Stimulated activated CD8-positive, alpha-beta memory T cell treated with anti-CD3 and anti-CD28 coated beads, Interleukin-7, amount 100 ng/mL, for 4 hours (primary cell): Measurements from ENCODE around the gene ATRN.

Experiments
- DNase-seq, 2 donors: peaks; one replicate each; pipeline ENCODE4 v3.0.0-alpha.2; 2020; ENCODE audit warnings: low read depth in 2 of 2

ATRN gene

DNA sequence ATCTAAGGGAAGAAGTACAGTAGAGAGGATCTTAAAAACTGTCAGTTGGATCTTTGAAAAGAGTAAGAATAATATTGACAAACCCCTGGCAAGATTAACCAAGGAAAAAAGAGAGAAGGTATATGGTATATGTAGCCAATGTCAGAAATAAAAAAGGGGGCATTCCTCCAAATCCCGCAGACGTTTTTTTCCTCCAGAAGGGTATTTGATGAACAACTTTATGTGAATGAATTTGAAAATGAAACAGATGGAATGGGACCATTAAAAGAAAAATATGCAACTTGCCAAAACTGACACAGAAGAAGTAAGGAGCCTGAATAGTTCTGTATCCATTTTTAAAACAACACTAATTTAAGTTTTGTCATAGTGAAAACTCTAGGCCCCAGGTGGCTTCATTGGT lies 156.7 kb downstream of the ATRN start:
- no peak for DNase-seq

DNA sequence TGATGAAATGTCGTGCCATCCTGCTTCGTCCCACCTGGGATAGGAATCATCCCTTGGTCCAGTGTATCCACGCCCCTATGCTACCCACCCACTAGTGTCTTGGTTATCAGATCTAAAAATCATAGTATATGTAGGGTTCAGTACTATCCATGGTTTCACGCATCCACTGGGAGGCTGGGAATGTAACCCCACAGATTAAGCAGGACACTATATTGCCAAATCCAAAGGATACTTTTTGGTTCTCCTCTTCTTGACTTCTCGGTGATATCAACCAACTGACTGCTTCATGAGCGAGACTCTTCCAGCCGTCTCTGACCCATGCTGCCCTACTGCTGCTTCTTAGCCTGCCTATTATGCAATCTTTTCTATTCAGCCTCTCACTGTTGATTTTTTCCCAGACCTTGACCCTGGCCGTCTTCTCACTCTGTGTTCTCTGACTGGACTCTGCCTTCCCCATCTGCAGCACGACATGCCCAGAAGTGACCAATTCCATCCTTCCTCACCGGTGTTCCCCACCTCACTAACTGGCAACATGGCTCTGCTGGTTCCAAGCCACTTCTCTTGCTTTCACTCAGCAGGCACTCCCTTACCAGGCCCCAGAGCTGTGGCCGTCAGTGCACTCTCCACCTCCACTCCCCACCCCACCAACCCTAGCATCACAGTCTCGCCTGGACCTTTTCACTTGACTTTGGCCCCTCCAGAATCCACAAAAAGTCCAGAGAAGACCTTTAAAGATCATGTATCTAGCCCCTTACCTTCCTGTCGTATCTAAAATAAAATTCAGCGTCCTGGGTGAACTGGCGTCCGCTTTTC lies 157.9 kb downstream of the ATRN start:
- DNase-seq = no peak

DNA sequence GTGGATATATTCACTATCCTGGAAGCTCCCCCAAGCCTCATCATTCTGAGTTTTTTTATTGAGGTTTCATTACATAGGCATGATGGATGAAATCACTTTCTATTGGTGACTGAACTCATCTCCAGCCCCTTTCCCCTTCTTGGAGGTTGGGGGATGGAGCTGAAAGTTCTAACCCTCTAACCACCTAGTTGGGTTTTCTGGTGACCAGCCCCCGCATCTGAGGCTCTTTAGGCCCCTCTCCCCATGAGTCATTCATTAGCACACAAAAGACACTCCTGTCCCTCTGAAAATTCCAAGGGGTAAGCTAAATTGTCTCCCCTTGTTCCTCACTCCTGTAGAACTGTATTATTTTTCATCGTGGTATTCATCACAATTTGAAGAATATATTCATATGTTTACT lies 159.1 kb downstream of the ATRN start:
- DNase-seq = no peak

DNA sequence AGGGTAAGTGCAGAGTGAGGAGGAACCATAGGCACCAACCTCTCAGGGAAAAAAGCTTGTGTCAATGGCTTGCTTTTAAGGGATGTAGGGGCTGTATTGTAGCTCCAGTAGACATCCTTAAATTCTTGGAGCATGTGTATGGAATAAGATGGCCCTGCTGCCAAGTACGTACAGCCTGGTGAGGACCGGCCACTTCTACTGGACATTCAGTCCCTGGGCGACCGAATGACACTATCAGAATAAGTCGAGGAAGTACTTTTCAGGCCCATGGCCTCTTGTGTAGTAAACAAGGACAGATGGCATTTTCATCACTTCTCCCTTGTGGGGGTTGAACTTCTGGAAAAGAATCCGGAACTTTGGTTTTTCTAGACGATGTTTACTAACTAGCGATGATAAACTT lies 159.6 kb downstream of the ATRN start:
- no peak for DNase-seq

DNA sequence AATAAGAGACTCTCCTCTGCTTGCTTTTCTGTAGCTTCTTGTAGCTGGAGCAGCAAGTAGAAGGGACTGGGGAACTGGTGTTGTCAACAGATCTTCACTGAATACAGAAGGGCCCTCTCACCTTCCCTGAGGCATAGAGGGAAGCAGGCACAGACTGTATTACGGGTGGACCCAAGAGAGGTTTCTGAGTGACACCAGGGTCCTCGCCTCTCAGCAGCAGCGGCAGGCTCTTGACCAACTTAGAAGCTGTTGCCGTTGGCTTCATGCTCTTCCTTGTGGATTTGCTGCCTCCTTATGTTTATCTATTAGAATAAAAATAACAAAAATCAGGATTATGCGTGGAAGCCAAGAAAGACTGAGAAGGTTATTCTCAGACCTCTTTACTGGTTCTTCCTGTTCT lies 160.7 kb downstream of the ATRN start:
- DNase-seq = no peak

DNA sequence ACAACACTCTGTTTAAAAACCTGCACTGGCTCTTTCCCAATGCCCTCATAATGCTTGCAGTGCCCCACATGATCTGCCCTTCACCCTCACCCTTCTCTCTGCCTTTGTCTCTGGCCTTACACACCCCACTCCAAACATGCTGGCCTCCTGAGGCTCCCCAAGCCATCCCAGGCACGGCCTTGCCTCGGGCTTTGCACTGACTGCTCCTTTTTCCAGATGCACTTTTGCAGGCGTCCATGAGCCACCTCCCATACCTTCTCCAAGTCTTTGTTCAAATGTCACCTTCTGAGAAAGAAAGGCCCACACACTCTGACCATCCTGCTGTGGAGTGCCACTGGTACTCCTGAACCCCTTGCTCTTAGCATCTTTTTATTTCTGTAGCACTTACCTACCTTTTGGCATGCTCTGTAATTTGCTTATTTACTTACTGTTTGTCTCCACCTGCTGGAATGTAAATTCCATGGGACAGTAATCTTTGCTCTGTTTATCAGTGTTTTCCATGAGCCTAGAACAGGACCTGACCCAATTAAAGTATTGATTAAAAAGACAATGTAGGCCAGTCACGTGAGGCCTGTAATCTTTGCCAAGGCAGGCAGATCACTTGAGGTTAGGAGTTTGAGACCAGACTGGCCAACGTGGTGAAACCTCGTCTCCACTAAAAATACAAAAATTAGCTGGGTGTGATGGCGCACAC lies 161.6 kb downstream of the ATRN start:
- no peak for DNase-seq

DNA sequence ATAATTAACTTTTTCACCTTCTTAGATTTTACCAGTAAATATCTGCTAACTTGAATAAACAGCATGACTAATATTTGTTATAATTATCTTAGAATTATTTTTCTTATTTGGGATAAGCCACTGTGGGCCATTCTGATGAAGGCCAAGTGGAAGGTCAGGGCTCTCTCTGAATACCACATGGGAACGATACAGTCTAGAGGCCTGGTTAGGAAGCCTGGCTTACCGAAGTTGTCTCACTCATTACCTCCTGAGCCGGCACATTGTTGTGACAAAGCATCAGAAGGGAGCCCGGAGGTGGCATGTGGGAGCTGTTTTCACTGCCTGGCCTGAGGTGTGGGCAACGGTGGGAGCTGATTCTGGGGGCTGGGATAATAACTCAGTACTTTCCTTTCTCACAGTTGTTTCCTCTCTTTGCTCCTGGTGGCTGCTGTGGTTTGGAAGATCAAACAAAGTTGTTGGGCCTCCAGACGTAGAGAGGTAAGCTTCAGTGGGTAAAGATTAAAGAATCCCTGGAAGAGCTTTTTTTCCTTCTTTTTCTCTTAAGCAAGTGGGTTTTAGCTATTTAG lies 163.2 kb downstream of the ATRN start:
- no peak for DNase-seq

DNA sequence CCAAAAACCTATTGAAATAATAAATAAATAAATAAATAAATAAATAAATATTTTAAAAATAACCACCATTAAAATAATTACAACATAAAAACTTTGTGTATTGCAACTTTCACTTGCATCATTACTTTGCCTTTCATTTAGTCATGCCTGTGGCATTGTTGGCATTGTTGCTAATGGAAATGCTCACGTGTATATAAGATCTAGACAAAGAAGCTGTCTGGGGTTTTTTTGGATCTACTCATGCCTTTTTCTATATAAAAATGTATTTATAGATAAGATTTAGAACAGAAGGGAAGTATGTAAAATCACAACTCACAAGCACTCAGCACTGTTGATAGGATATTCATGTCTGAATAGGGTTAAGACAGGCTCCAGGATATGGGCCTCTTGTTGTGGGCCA lies 164.5 kb downstream of the ATRN start:
- no peak for DNase-seq

DNA sequence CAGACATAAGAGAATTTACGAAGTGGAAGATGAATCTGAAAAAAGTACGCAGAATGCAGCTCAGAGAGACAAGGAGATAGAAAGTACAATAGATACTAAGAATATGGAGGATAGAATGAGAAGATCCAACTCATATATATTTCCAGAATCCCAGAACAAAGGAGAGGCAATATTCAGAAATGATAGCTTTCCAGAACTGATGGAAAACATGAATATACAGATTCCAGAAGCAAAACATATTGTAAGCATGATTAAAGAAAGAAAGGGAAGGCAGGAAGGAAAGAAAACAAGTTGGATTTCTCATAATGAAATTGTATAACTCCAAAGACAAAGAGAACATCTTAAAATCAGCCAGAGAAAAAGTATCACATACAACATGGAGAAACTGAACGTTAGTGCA lies 169.4 kb downstream of the ATRN start:
- no peak for DNase-seq

DNA sequence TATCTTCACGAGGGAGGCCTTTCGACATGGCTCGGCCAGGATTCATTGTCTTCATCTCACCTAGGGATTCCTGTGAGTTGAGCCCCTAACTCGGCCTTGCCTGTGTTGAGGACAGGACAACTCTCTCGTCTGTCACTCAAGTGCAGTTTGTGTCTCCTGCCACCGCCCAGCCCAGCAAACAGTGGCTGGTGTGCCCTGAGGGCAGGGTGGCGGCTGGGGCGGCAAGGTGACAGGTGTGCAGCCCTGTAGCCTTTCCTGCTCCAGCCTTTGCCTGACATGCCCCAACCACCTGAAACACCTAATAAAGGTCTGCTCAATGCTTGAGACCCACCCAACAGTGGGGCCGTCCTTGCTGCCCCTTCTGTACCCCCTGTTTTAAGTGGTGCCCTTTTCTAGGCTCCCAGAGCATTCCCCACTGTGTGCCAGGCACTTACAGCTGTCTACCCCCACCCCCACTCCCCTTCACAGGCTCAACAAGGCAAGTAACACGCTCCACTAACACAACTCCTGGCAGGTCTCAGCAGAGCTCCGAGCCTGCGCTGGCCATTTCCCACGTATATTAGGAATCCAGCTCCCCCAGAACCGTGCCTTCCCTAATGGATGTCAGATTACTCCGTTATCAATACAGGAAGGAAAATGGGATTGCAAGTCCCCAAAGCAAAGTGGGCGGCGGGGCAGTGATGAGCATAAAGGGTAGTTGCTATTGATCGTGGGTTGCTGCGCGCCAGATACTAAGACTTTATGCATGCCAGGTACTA lies 174.7 kb downstream of the ATRN start:
- DNase-seq = no peak

DNA sequence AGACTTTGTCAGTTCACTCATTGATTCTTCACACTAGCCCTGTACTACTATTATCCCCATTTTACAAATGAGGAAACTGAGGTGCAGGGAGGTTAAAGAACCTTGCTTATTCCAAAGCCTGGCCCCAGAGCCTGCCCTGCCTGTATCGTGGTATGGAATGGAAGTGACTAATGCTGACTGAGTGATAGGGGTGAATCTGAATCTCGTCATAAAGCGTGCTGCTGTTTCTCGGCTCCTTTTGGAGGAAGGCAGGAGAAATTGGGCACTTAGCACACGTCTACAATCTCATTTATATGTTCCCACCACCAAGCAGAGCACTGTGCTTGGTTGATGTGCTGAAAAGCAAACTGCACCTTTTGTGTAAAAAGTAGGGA lies 175.2 kb downstream of the ATRN start:
- DNase-seq = no peak

DNA sequence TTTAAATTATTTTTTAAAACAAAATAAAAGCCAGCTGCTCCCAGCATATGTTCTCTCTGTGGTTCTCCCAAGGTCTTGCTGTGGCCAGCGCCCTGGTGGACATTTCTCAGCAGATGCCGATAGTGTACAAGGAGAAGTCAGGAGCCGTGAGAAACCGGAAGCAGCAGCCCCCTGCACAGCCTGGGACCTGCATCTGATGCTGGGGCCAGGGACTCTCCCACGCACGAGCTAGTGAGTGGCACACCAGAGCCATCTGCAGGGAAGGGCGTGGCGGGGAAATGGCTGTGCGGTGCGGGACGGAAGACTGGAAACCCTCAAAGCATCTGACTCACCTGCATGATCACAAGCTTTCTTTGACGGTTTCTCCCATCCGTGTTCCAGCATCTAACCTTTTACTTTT lies 175.8 kb downstream of the ATRN start:
- DNase-seq = no peak

DNA sequence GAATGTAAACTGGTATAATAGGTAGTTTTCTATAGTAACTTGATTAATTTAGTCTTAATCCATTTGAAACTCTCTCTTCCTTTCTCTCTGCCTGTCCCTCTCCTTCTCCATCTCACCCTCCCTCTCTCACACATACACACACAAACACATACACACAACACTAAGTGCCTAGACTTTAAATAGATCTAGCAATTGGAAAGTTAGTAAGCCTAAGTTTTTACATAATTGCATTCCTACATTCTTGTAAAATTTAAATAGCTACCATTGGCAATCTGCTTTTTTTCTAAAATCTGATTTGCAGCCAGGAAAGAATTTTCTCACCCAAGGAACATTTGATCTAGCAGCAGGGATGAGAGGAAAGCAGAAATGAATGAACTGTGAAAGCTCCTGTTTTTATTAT lies 176.7 kb downstream of the ATRN start:
- DNase-seq = no peak

DNA sequence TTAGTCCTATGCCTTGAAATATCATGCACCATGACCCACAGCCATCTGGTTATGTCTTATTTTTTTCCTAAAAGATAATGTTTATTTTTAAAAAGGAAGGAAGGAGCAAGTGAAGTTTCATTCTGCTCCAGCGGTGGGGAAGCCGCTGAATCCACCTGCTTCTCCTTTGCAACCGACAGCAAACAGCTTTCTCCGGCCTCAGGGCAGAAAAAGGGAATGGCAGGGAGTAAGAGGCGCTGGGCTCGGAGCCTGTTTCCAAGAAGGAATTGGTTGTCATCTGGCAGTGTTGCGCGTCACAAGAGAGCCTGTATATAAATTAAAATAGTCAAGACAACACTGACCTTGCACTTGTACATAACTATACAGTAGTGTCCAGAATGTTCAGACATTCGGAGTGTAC lies 178.1 kb downstream of the ATRN start:
- DNase-seq = no peak

DNA sequence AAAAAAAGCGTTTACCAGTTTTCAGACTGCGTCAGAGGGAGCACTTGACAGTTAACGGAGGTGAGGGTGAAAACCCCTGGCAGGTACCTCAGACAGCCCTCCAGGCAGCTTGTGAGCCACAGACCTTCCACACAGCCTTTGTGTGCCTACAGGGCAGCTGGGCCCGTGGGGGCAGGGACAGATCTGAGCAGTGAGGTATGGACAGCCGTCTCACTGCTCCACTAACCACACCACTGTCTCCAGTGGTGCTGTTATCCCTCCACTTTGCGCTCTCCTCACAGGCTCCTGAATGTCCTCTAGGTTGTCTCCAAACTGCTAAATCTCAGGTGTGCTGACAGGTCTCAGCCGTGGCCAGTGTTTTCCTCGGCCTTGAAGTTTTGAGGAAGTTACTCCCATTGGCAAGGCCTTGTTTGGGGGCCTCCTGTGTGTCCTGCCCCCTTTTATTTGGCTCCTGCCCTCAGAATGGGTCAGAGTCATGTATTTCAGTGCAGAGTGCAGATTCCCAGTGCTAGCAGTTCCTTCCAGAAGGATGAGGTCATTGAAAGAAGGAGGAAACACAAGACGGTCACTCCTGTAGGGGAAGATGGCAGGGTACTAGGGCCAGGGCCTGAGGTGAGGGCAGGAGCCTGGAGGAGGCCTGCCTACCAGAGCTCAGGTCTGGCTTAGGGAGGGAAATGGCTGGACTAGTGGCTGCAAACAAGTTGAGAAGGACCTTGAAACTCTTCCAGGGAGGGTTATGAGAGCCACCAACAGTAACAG lies 180.6 kb downstream of the ATRN start:
- DNase-seq = no peak

DNA sequence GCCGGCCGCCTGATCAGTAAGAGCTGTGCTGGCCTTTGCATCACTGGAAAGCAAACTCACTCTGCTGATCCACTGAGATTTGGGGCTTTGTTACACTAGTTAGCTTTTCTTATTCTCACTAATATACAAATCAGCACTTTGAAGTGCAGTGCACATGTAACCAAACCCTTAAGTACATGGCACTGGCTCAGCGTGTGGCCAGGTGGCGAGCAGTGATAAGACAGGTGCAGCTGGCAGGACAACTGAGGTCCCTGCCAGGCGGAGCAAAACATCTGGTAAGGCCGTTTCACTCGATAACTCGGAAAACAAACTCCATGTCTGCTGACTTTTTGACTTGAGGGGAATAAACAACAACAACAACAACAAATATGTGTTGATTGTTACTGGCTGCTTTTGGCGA lies 181.4 kb downstream of the ATRN start:
- no peak for DNase-seq

DNA sequence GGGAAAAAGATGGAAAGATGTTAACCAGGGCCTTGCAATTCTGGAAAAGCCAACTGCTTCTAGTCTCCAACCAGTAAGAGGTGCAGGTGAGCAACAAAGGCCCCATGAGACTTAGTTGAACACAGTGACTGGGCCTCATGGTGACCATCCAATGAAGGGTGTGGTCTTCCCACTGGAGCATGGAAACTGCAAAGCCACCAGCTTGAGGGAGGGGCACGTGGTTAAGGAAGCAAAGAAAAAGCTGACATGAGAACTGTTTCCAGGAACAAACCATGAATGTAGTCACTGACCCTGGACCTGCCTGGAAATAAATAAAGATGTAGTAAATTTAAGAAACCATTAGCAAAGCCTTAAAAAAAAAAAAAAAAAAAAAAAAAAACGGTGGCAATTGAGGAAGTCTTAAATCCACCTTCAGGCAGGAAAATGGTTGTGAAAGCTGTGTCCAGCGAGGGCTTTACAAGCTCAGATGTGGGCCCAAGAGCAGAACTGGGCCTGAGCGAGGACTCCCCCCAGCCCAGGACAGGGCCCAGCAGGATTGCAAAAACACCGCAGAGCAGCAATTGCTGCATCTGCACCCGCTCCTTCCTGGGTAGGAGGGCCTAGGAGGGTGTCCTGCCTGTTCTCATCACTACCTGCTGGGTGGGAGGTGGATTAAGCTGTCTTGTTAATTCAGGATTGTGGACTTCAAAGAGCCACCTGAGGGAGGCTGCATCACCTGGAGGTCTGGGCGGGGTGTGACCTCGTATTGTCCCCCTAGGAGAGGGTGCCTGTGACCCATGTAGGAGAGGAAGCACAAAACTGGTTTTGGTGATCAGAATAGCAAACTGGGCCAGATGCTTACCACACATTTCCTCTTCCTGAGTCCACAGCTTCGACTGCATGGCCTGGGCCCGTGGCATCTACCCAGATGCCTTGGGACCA lies 182.1 kb downstream of the ATRN start:
- DNase-seq = no peak

DNA sequence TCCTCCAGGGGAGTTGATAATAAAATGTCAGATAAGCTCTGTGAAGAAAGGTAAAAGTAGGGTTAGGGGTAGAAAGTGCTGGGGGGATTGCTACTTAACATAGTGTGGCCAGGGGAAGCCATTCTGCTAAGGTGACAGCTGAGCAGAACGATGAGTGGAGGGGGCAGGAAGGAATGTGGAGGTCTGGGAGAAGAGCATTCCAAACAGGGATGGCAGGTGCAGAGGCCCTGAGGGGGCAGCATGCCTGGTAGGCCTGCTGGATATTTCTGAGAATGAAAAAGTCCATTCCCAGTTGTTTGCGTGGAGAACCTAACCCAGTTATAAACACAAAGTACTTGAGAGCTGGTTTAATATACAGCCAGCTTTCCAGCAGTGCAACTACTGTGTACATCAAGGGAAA lies 183.1 kb downstream of the ATRN start:
- no peak for DNase-seq

DNA sequence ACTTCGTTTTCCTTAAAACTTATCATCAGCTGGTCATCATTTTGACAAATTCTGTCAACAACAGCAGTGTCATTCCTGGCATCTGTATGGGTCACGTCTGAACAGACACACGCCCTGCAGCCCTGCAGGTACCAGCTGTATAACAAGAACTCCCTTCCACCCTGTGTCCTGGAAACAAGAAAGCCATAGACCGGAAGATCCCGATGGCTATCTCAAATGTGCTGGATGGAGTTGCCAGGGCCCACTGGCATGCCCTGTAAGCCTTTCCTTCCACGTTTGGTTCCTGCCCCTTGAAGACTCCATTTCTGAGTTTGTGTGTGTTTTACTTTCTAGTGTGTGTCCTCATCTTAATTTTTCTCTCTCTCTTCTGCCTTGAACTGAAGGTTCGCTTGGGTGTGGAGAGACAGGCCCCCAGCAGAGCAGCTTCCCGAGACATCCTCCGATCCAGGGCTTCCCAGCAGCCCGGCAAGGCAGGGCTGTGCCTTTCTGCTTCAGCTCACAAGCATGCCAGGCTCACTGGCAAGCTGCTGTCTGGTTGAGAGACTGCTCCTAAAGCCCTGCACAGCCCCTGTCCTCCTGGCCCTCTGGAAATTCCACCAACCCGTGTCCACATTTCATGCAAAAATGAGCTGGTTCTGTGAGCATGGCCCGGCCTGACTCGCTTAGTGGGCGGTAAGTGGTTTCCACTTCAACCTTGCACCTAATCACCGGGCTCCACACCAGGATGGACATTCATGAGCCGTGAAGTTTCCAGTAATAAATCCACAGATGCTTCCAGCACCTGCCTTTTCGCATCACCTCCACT lies 183.7 kb downstream of the ATRN start:
- no peak for DNase-seq

DNA sequence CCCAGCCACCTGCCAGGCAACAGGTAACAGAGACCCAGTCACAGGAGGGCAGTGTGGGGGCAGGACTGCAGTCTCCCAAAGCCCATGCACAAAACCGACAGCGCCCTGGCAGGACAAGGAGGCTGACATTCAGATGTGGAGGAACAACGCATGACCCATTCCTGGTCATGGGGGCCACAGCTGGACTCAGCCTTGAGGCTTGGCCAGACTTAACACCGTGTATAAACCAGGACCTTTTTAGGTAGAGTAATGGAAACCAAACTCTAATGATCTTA lies 184.2 kb downstream of the ATRN start:
- DNase-seq = no peak
